ENCODE results near the gene KANK3. TPM values are rescaled to one million over a fixed set of nuclear protein-coding genes. Genes with fewer than 3 reads are reported as not detected.
"Not testable (repeated sequence)": the region's sequence is repeated elsewhere in the genome, so short reads cannot be mapped to it uniquely, and the experiment has no call there.

KANK3 gene
- total RNA-seq (2012; rRNA removed): 0.22 and 0.51 TPM in 2 replicates

DNA sequence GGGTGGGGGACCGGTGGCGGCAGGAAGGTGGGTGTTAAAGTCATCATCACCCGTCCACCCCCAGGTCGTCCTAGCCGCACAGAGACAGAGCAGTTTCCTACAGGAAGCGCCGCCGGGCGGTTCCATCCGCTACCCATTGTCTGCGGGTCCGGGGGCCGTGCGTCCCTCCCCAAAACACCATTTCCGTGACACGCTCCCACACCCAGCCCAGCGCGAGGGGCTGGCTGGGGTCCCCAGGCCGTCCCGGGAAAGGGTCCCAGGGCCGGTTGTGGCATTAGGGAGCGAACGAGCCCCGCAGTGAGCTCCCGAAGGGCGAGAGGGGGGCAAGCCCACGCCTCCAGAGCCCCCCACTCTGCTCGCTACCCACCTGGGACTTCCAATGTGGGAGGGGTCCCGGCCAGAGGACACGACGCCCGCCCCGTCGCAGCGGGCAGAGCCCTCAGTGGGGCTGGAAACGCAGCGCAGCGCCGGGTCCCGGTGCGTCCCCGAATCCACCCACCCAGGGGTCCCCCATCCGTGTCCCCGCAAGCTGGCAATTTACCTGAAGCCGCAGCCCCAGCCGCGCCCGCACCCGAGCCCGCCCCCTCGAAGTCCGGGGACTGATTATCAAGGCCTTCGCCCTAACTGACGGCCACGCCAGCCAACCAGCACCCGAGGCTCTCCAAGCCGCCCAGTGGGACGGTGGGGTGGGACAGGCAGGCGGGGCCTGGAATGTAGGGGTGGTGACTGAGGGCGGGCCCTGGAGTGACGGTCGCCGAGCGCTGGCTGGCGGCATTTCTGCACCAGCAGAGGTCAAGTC, at the start of gene KANK3:
Gene KANK3, minus strand, starts transcription at position 579 of the 799 bp plus-strand sequence. CDS start 5,434 bp downstream, outside the sequence.
- peaks cover 20% of the 10 kb centered on the region for H3K27me3 ChIP-seq (ENCODE audit: control insufficient read depth, insufficient read depth, low read length)
- no peak within 1 kb of the TSS for H3K9ac ChIP-seq (ENCODE audit: low read depth, low read length)
- H3K4me3 ChIP-seq (ENCODE audit: low read length): peak within 1 kb of the TSS; percentile 61

DNA sequence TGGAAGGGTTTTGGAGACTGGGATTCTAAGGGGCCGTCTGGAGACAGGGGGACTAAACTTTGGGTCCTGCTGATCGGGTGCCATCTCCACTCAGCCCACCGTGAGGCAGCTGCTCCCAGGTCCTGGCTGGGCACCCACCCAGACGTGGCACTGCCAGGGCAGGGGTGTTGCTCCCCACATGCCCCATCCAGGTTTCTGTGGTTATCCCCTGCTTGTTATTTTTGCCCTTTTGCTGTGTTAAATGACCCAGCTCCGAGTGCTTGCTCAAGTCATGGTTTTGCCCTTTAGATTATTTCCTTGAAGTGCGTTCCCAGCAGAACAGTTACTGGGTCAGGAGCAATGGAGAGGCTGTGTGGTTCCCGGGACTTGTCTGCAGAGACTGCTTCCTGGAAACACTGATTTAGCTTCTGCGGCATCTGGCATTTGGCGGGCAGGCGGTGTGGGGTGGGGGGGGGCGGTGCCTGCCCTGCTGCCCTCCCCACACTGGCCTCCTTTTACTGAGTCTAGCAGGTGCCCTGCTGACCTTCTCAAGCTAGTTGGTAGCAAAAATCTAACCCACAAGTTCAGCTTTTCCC, 49.0 kb upstream of the KANK3 start:
- H3K27me3 ChIP-seq (ENCODE audit: control insufficient read depth, insufficient read depth, low read length): no peaks in the 10 kb centered on the region
- peak overlapping the region; percentile 74 for H3K4me2 ChIP-seq (ENCODE audit: low read length)
- H3K9me3 ChIP-seq (replicated peaks; ENCODE audit: low read length): no peaks in the 10 kb centered on the region
- H3K4me1 ChIP-seq (ENCODE audit: control insufficient read depth, insufficient read depth, low read length): peaks cover 37% of the 10 kb centered on the region
- H3K36me3 ChIP-seq (ENCODE audit: insufficient read depth, low read length): no peaks in the 10 kb centered on the region
- H3K9ac ChIP-seq (ENCODE audit: low read depth, low read length): no peak overlapping the region
- peak overlapping the region; percentile 41 for H3K4me3 ChIP-seq (ENCODE audit: low read length)

More for the DNA sequence above, at the start of gene KANK3:
- H3K4me1 ChIP-seq (ENCODE audit: control insufficient read depth, insufficient read depth, low read length): peaks cover 3% of the 10 kb centered on the region
- no peaks in the 10 kb centered on the region for H3K9me3 ChIP-seq (replicated peaks; ENCODE audit: low read length)
- peak within 1 kb of the TSS; percentile 77 for H3K4me2 ChIP-seq (ENCODE audit: low read length)
- H3K36me3 ChIP-seq (ENCODE audit: insufficient read depth, low read length): no peaks in the 10 kb centered on the region

DNA sequence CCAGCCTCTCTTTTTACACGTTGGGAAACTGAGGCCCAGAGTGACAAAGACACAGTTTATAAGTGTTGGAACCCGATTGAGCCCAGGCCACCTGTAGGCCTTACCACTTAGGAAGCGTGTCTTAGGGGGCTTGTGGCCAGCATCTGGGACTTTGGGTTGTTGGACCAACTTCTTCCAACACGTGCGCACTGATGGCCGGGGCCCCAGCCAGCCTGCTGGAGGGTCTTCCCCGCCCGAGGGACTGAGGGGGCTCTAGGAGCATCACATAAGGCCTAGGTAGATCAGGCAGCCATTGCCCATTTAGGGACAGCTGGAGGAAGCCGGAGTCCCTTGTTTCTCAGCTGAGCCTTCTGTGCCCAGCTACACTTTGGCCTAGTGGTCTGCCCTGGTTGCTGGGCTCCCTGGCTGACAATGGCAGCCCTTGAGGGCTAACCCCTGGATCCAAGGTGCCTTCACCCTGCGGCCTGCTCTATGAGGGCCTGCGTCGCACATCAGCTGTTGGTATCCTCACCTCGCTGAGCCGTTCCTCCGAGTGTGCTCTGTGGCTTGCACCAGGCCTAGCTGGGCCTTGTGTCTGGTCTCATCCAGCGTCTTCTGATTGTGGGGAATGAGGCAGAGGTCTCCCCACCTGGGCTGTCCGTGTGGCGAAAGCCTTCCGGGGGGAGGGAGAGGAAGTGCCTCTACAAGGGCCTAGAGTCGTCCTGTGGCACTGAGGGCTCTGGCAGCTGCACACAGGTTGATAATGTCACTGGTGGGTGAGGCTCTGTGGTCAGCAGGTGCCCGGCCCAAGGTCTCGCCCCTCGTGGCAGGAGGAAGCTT, 48.3 kb upstream of the KANK3 start:
- no peaks in the 10 kb centered on the region for H3K9me3 ChIP-seq (replicated peaks; ENCODE audit: low read length)
- H3K9ac ChIP-seq (ENCODE audit: low read depth, low read length): no peak overlapping the region
- H3K27me3 ChIP-seq (ENCODE audit: control insufficient read depth, insufficient read depth, low read length): no peaks in the 10 kb centered on the region
- H3K4me2 ChIP-seq (ENCODE audit: low read length): peak overlapping the region; percentile 74
- no peaks in the 10 kb centered on the region for H3K36me3 ChIP-seq (ENCODE audit: insufficient read depth, low read length)
- peak overlapping the region; percentile 52 for H3K4me3 ChIP-seq (ENCODE audit: low read length)
- H3K4me1 ChIP-seq (ENCODE audit: control insufficient read depth, insufficient read depth, low read length): peaks cover 33% of the 10 kb centered on the region

DNA sequence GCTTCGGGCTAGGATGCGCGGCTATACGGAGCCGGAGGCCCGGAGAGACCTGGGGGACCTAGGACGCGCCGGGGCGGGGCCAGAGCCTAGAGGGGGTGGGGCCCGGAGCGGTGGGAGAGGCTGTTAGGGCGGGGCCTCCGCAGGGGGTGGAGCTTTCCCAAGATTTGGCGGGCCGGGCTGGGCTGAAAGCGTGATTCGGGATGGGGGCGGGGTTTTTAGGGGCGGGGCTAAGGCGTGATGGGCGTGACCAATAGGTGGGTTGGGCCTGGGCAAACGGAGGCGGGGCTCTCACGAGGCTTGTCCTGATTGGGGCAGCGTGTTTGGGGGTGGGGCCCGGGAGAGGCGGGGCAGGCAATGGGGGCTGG, 47.5 kb upstream of the KANK3 start:
- Histone ChIP-seq H3K4me1 (ENCODE audit: control insufficient read depth, insufficient read depth, low read length) (peaks cover 33% of the 10 kb centered on the region), H3K4me2 (ENCODE audit: low read length) (peak overlapping the region; percentile 78)

DNA sequence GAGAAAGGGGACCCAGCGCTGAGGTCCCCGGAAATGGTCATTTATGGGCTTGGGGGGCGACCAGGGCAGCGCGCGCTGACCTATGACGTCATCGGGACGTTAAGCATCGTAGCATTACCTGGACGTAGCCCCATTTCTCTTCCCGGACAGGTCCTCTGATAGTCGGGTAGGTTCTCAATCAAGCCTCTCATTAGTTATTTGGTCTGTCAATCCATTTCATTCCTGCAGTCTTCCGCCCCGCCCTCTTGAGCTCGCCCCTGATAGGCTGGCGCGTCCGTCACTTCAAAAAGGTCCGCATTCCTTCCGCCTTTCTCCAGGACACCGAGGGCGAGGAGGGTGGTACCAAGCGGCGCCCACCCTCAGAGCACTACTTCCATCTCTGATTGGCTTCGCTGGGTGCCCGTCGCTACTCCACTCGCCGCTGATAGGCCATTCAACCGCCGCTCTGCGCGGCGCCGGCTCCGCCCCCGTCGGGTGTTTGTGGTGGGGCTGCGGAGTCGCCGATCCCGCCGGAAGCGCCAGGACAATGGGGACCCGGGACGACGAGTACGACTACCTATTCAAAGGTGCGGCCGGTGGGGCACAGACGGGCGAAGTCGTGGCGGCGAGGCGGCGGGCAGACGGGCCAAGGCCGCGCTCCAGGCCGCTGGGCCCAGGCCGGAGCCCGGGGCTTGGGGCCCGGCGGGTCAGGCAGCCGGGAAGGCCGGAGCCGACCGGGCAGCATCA, 47.0 kb upstream of the KANK3 start, which contains the start of gene RAB11B:
Gene RAB11B, plus strand, starts transcription at position 470 of the 726 bp plus-strand sequence. Its CDS starts 57 bp downstream, at position 527.
- Histone ChIP-seq H3K36me3 (ENCODE audit: insufficient read depth, low read length) (no peaks in the 10 kb centered on the region), H3K4me1 (ENCODE audit: control insufficient read depth, insufficient read depth, low read length) (peaks cover 32% of the 10 kb centered on the region), H3K9me3 (replicated peaks; ENCODE audit: low read length) (no peaks in the 10 kb centered on the region)

More for the DNA sequence above, 47.5 kb upstream of the KANK3 start:
- Histone ChIP-seq H3K27me3 (ENCODE audit: control insufficient read depth, insufficient read depth, low read length) (no peaks in the 10 kb centered on the region), H3K4me3 (ENCODE audit: low read length) (peak overlapping the region; percentile 80), H3K9me3 (replicated peaks; ENCODE audit: low read length) (no peaks in the 10 kb centered on the region), H3K36me3 (ENCODE audit: insufficient read depth, low read length) (no peaks in the 10 kb centered on the region), H3K9ac (ENCODE audit: low read depth, low read length) (peak overlapping the region; percentile 98)

DNA sequence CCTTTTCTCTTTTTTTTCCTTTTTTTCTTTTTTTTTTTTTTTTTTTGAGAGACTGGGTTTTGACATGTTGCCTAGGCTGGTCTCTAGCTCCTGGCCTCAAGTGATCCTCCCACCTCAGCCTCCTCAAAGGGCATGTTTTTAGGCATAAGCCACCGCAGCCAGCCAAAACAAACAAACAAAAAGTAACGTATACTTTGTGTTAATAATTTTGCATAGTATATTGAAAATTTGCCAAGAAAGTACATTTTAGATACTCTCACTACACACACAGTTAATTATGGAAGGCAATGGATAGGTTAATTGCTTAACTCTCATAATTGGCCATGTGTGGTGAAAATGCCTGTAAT, 45.5 kb upstream of the KANK3 start:
- H3K4me2 ChIP-seq (ENCODE audit: low read length): no peak overlapping the region
- H3K27me3 ChIP-seq (ENCODE audit: control insufficient read depth, insufficient read depth, low read length): no peaks in the 10 kb centered on the region
- peaks cover 17% of the 10 kb centered on the region for H3K4me1 ChIP-seq (ENCODE audit: control insufficient read depth, insufficient read depth, low read length)
- no peaks in the 10 kb centered on the region for H3K9me3 ChIP-seq (replicated peaks; ENCODE audit: low read length)
- no peak overlapping the region for H3K9ac ChIP-seq (ENCODE audit: low read depth, low read length)
- H3K4me3 ChIP-seq (ENCODE audit: low read length): no peak overlapping the region
- no peaks in the 10 kb centered on the region for H3K36me3 ChIP-seq (ENCODE audit: insufficient read depth, low read length)

More for the DNA sequence above, 47.0 kb upstream of the KANK3 start, which contains the start of gene RAB11B:
- Histone ChIP-seq H3K27me3 (ENCODE audit: control insufficient read depth, insufficient read depth, low read length) (no peaks in the 10 kb centered on the region), H3K9ac (ENCODE audit: low read depth, low read length) (peak within 1 kb of the TSS; percentile 98), H3K4me3 (ENCODE audit: low read length) (peak within 1 kb of the TSS; percentile 80), H3K4me2 (ENCODE audit: low read length) (peak within 1 kb of the TSS; percentile 79)

DNA sequence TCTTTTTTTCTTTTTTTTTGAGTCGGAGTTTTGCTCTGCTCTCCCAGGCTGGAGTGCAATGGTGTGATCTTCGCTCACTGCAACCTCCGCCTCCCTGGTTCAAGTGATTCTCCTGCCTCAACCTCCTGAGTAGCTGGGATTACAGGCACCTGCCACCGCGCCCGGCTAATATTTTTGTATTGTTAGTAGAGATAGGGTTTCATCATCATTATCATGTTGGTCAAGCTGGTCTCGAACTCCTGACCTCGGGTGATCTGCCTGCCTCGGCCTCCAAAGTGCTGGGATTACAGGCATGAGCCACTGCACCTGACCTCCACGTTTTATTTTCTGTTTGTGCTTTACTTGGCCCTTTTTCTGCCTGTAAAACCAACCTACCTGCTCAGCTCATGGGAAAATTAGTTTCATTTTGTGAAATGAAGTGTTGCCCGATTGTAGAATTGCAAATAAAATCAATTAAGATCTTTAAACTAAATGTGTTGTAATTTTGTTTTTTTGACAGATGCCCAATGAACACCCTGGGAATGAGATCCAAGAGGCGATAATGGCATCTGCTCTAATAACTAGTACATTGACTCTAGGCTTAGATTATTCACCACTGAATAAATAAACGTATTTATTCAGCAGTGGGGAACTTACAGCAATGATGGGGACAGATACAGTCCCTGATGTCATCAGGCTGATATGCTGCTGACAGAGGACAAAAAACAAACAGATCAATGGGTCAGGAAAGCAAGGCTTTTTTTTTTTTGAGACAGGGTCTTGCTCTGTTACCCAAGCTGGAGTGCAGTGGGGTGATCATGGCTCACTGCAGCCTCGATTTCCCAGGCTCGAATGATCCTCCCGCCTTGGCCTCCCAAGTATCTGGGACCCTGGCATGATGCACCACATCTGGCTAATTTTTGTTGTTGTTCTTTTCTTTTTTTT, 44.9 kb upstream of the KANK3 start:
- H3K27me3 ChIP-seq (ENCODE audit: control insufficient read depth, insufficient read depth, low read length): no peaks in the 10 kb centered on the region
- no peaks in the 10 kb centered on the region for H3K36me3 ChIP-seq (ENCODE audit: insufficient read depth, low read length)
- H3K4me3 ChIP-seq (ENCODE audit: low read length): no peak overlapping the region
- peaks cover 17% of the 10 kb centered on the region for H3K4me1 ChIP-seq (ENCODE audit: control insufficient read depth, insufficient read depth, low read length)
- no peak overlapping the region for H3K9ac ChIP-seq (ENCODE audit: low read depth, low read length)
- H3K4me2 ChIP-seq (ENCODE audit: low read length): no peak overlapping the region
- H3K9me3 ChIP-seq (replicated peaks; ENCODE audit: low read length): no peaks in the 10 kb centered on the region

DNA sequence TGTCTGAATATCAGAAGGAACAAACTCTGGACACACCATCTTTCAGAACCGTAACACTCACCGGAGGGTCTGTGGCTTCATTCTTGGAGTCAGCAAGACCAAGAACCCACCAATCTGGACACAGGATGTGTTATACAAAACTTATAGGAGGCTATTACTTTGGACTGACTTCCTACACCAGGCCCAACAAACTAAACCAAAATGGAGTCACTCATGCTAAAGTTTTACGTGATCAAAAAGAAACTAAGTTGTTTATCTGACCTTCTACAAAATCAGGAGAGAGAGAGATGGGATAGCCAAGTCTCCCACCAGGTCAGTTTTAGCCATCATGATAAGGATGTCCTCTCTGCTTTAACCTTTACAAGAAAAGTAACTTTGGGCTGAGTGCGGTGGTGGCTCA, 43.9 kb upstream of the KANK3 start:
- H3K9ac ChIP-seq (ENCODE audit: low read depth, low read length): no peak overlapping the region
- no peak overlapping the region for H3K4me2 ChIP-seq (ENCODE audit: low read length)
- no peaks in the 10 kb centered on the region for H3K27me3 ChIP-seq (ENCODE audit: control insufficient read depth, insufficient read depth, low read length)
- H3K9me3 ChIP-seq (replicated peaks; ENCODE audit: low read length): no peaks in the 10 kb centered on the region
- peaks cover 12% of the 10 kb centered on the region for H3K4me1 ChIP-seq (ENCODE audit: control insufficient read depth, insufficient read depth, low read length)
- no peaks in the 10 kb centered on the region for H3K36me3 ChIP-seq (ENCODE audit: insufficient read depth, low read length)
- H3K4me3 ChIP-seq (ENCODE audit: low read length): no peak overlapping the region

DNA sequence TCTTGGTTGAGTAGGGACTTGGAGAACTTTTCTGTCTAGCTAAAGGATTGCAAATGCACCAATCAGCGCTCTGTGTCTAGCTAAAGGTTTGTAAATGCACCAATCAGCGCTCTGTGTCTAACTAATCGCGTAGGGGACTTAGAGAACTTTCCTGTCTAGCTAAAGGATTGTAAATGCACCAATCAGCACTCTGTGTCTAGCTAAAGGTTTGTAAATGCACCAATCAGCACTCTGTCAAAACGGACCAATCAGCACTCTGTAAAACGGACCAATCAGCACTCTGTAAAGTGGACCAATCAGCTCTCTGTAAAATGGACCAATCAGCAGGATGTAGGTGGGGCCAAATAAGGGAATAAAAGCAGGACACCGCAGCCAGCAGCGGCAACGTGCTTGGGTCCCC, 43.4 kb upstream of the KANK3 start:
- not testable (repeated sequence) for H3K4me3 ChIP-seq (ENCODE audit: low read length); H3K9me3 ChIP-seq (replicated peaks; ENCODE audit: low read length)

DNA sequence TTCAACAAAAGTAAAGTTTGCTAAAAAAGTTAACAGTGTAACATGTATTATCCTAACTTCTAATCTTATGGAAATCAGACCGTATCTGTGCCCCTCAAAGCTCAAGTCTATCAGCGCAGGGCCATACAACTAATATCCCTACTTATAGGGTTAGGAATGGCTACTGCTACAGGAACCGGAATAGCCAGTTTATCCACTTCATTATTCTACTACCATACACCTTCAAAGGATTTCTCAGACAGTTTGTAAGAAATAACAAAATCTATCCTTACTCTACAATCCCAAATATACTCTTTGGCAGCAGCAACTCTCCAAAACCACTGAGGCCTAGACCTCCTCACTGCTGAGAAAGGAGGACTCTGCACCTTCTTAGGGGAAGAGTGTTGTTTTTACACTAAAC, 42.5 kb upstream of the KANK3 start:
- H3K4me2 ChIP-seq (ENCODE audit: low read length); H3K4me1 ChIP-seq (ENCODE audit: control insufficient read depth, insufficient read depth, low read length); H3K9me3 ChIP-seq (replicated peaks; ENCODE audit: low read length); H3K36me3 ChIP-seq (ENCODE audit: insufficient read depth, low read length); H3K9ac ChIP-seq (ENCODE audit: low read depth, low read length); H3K4me3 ChIP-seq (ENCODE audit: low read length); H3K27me3 ChIP-seq (ENCODE audit: control insufficient read depth, insufficient read depth, low read length): not testable (repeated sequence)

More for the DNA sequence above, 43.4 kb upstream of the KANK3 start:
- H3K4me1 ChIP-seq (ENCODE audit: control insufficient read depth, insufficient read depth, low read length); H3K36me3 ChIP-seq (ENCODE audit: insufficient read depth, low read length); H3K9ac ChIP-seq (ENCODE audit: low read depth, low read length); H3K27me3 ChIP-seq (ENCODE audit: control insufficient read depth, insufficient read depth, low read length); H3K4me2 ChIP-seq (ENCODE audit: low read length): not testable (repeated sequence)
